Stimulated activated CD8-positive, alpha-beta memory T cell treated with anti-CD3 and anti-CD28 coated beads, Interleukin-4, amount 100 ng/mL, for 1 hour (primary cell): Measurements from ENCODE around the gene NRIP1.
"Not testable (repeated sequence)": the region's sequence is repeated elsewhere in the genome, so short reads cannot be mapped to it uniquely, and the experiment has no call there.

Experiments
- DNase-seq, 2 donors: peaks; one replicate each; pipeline ENCODE4 v3.0.0-alpha.2; 2020; ENCODE audit warnings: low read depth in 2 of 2, low spot score in 1 of 2

Gene NRIP1

GRCh38 chr21:15039607-15040299 lies 25.0 kb downstream of the NRIP1 start:
- DNase-seq: no peak

GRCh38 chr21:15037900-15038293 lies 26.9 kb downstream of the NRIP1 start:
- DNase-seq: no peak

GRCh38 chr21:15037095-15037899 lies 27.5 kb downstream of the NRIP1 start:
- DNase-seq: no peak

GRCh38 chr21:15036189-15036588 lies 28.6 kb downstream of the NRIP1 start:
- no peak for DNase-seq

- DNase-seq: no peak
Observed at GRCh38 chr21:15034126-15034853, 30.5 kb downstream of the NRIP1 start.

- no peak for DNase-seq
Observed at GRCh38 chr21:15031790-15032357, 32.9 kb downstream of the NRIP1 start.

GRCh38 chr21:15031362-15031761 lies 33.4 kb downstream of the NRIP1 start:
- DNase-seq: not testable (repeated sequence)

- not testable (repeated sequence) for DNase-seq
Observed at GRCh38 chr21:15030861-15031260, 33.9 kb downstream of the NRIP1 start.

GRCh38 chr21:15029077-15029476 lies 35.7 kb downstream of the NRIP1 start:
- DNase-seq: no peak

GRCh38 chr21:15028186-15028585 lies 36.6 kb downstream of the NRIP1 start:
- DNase-seq: no peak

GRCh38 chr21:15027056-15027455 lies 37.7 kb downstream of the NRIP1 start:
- DNase-seq: no peak

- no peak for DNase-seq
Observed at GRCh38 chr21:15026370-15026769, 38.4 kb downstream of the NRIP1 start.

GRCh38 chr21:15023776-15024175 lies 41.0 kb downstream of the NRIP1 start:
- DNase-seq: no peak

GRCh38 chr21:15022608-15023261 lies 42.1 kb downstream of the NRIP1 start:
- DNase-seq: no peak

GRCh38 chr21:15020797-15021196 lies 44.0 kb downstream of the NRIP1 start:
- DNase-seq: no peak

- DNase-seq: no peak
Observed at GRCh38 chr21:15018382-15018781, 46.4 kb downstream of the NRIP1 start.

GRCh38 chr21:15015622-15016471 lies 49.0 kb downstream of the NRIP1 start:
- no peak for DNase-seq

- DNase-seq: no peak
Observed at GRCh38 chr21:15014221-15014620, 50.6 kb downstream of the NRIP1 start.

GRCh38 chr21:15011967-15012366 lies 52.8 kb downstream of the NRIP1 start:
- no peak for DNase-seq

- DNase-seq: no peak
Observed at GRCh38 chr21:15010645-15011044, 54.2 kb downstream of the NRIP1 start.
